Pancreas (tissue), 10 donors: ENCODE results near the gene NFIC. TPM values are rescaled to one million over a fixed set of nuclear protein-coding genes. Genes with fewer than 3 reads are reported as not detected.

ENCODE experiments used
- ATAC-seq, 4 donors: fragments of 200-7000 bp; cut with Tn5 transposase; one replicate each; pipeline versions ENCODE4 v1.8.0 to v1.9.1; 2020; ENCODE audit warnings: mild to moderate bottlenecking in 4 of 4, moderate library complexity in 4 of 4
- DNase-seq, 6 donors: peaks; one replicate each; pipeline ENCODE4 v3.0.0-alpha.2; 2020
- FAIRE-seq: peaks from 2 replicates; lab custom pipeline; 2012; peaks lifted over from hg19 to GRCh38; lab: Jason Lieb, UNC
- H3K27ac ChIP-seq, 4 donors: fragments of 200-600 bp; sonication (generic); 1 replicate in 3 of 4; 2 replicates in 1 of 4; pipeline versions ENCODE4 v1.5.0 to v1.8.0; 2020
- H3K27me3 ChIP-seq, 4 donors: fragments of 200-600 bp; one replicate each; pipeline ENCODE4 v1.8.0; 2021
- H3K36me3 ChIP-seq, 3 donors: fragments of 200-600 bp; sonication (generic) in 1 of 3; one replicate each; pipeline versions ENCODE4 v1.5.0 to v1.8.0; 2020 to 2021
- H3K4me1 ChIP-seq, 3 donors: fragments of 200-600 bp; one replicate each; pipeline ENCODE4 v1.8.0; 2021
- H3K4me3 ChIP-seq, 4 donors: fragments of 200-600 bp; sonication (generic) in 2 of 4; one replicate each; pipeline versions ENCODE4 v1.5.0 to v1.8.0; 2020 to 2021
- H3K9me3 ChIP-seq, 4 donors: fragments of 200-600 bp; one replicate each; pipeline ENCODE4 v1.8.0; 2021
- WGBS, 2 donors: extraction: QIAGEN DNeasy Blood & Tissue Kit; methylation state at CpG; one replicate each; pipeline ENCODE4 v1.1.7; 2013; 5-methylcytosine and 5-hydroxymethylcytosine counted together
- intact Hi-C, 3 donors: fragments of 100-400 bp; cut with DNase I; formaldehyde crosslinking; loops; one replicate each; pipeline versions ENCODE4 v1.11.1 to v1.14.2; 2022
- polyA plus RNA-seq, 2 donors: library from polyadenylated mRNA; stranded (reverse); fragments of 200-250 nt; gene quantifications; one replicate each; pipeline ENCODE4 v1.2.3, GENCODE V29; 2013
- total RNA-seq, 6 donors: library from RNA; stranded (reverse); fragmentation: NEBNext Ultra II Directional in 4 of 6; extraction: Animal tissue kit (Norgen Biotek cat#: 25700) in 4 of 6; gene quantifications; one replicate each; pipeline versions ENCODE4 v1.2.1 to v1.2.4, GENCODE V29; 2021 to 2023
- TF ChIP-seq, protein P1 (sequence below), 4 donors: fragments of 200-600 bp; sonication (generic) in 3 of 4; IDR thresholded peaks; one replicate each; pipeline versions ENCODE4 v1.5.0 to v1.8.0; 2021; ENCODE audit warnings: antibody characterized with exemption in 4 of 4
- donor health status: healthy with polysubstance abuse.
- donor health status: DM: no; HTN: no; CAD: no; lungs with moderate emphysema.
- donor health status: DM: no; HTN: no; CAD: no.
- donor health status: control.
- donor health status: control.
- donor health status: Bipolar disorder and iron deficiency.
- donor health status: DM: yes; HTN: yes; CAD: no.
- donor health status: DM: no; HTN: no; CAD: no.
- donor health status: DM: no; HTN: no; CAD: no.
- donor health status: DM: yes; HTN: yes; CAD: no.

Gene NFIC
- total and polyA plus RNA-seq, 8 donors = 21.3 to 203 (median 115) TPM

GRCh38 chr19:3383121-3383722, 16.8 kb downstream of the NFIC start:
- no peak for ATAC-seq
- DNase-seq = no peak
- intact Hi-C loops = no loop called here
- Histone ChIP-seq H3K27me3 (no peaks in the 10 kb centered on the region), H3K36me3 (peaks cover 0 to 25% (median 12%) of the 10 kb centered on the region in 3 donors), H3K27ac (peak overlapping the region in 1 of 4 donors; percentile 13), H3K4me3 (no peak overlapping the region), H3K9me3 (no peaks in the 10 kb centered on the region), H3K4me1 (peaks cover 30 to 57% (median 42%) of the 10 kb centered on the region in 3 donors)
- TF ChIP-seq, protein P1, sequence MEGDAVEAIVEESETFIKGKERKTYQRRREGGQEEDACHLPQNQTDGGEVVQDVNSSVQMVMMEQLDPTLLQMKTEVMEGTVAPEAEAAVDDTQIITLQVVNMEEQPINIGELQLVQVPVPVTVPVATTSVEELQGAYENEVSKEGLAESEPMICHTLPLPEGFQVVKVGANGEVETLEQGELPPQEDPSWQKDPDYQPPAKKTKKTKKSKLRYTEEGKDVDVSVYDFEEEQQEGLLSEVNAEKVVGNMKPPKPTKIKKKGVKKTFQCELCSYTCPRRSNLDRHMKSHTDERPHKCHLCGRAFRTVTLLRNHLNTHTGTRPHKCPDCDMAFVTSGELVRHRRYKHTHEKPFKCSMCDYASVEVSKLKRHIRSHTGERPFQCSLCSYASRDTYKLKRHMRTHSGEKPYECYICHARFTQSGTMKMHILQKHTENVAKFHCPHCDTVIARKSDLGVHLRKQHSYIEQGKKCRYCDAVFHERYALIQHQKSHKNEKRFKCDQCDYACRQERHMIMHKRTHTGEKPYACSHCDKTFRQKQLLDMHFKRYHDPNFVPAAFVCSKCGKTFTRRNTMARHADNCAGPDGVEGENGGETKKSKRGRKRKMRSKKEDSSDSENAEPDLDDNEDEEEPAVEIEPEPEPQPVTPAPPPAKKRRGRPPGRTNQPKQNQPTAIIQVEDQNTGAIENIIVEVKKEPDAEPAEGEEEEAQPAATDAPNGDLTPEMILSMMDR (IDR thresholded peaks at IDR 0.05) = no peak
- WGBS, 2 donors = 65 to 76% methylated on average over 13 of the region's 13 CpGs
- FAIRE-seq = no peak

- no peak for FAIRE-seq
- peak overlapping the region in 3 of 4 donors; percentile 77 to 90 (median 85) for H3K27ac ChIP-seq
- H3K27me3 ChIP-seq = no peaks in the 10 kb centered on the region
- no peaks in the 10 kb centered on the region for H3K9me3 ChIP-seq
- no peak overlapping the region for H3K4me3 ChIP-seq
- peak in 2 of 4 donors; percentile 1 to 2 for ATAC-seq
- DNase-seq = peak in 1 of 6 donors; percentile 65
- TF ChIP-seq, protein P1 (IDR thresholded peaks at IDR 0.05) = no peak
- intact Hi-C loops = no loop called here
- WGBS, 2 donors = 63 to 66% methylated on average over 25 of the region's 25 CpGs
- H3K4me1 ChIP-seq = peaks cover 43 to 77% (median 56%) of the 10 kb centered on the region in 3 donors
- H3K36me3 ChIP-seq = peaks cover 0 to 22% (median 9%) of the 10 kb centered on the region in 3 donors
Measured at GRCh38 chr19:3386447-3387234, 20.3 kb downstream of the NFIC start.

DNA sequence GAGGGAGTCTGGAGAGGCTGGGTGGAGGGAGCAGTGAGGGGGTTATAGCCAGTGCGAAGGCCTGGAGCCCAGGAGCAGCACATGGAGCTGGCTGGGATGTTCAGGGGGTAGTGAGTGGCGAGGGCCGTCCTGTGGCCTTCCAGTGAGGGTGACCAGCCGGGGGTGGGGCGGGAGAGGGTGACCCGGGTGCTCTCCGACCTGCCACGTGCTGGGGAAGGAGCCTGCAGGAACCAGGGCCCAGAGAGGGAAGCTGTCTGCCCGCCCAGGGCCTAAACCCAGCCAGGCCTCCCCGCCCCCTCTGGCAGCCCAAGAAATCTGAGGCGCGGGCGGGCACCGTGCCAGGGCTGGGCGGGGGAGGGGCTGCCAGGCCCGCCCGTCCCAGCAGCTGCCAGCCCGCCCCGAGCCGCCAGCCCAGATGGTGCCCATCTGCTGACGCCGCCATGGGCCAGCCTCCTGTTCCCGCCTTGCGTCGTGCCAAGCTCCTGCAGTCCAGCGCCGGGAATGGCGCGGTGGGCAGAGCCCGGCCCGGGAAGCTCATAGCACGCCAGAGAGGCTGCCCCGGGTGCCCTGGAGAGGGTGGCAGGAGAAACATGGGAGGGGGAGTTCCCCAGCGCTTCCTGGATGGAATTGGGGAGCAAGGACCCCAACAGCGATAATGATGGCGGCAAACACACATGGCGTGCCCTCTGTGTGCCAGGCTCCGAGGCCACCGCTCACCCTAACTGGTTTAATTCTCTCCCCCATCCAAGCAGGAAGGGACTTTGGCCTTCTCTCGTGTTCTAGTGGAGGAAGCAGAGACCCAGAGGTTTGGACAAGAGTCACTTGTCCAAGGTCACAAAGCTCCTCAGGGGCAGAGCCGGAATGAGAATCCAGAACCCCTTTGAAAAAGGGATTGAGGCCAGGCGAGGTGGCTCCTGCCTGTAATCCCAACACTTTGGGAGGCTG, 21.5 kb downstream of the NFIC start:
- FAIRE-seq (no peak), DNase-seq (peak; percentile 93 to 99 (median 97)), ATAC-seq (peak; percentile 77 to 87 (median 82))
- Histone ChIP-seq H3K27me3 (no peaks in the 10 kb centered on the region), H3K36me3 (peaks cover 0 to 9% (median 0%) of the 10 kb centered on the region in 3 donors), H3K27ac (peak overlapping the region; percentile 77 to 90 (median 84)), H3K4me3 (peak overlapping the region in 1 of 4 donors; percentile 15), H3K9me3 (no peaks in the 10 kb centered on the region), H3K4me1 (peaks cover 43 to 72% (median 47%) of the 10 kb centered on the region in 3 donors)
- intact Hi-C loops = no loop called here
- WGBS, 2 donors = 12 to 13% methylated on average over 39 to 42 of the region's 42 CpGs
- TF ChIP-seq, protein P1 (IDR thresholded peaks at IDR 0.05) = no peak

DNA sequence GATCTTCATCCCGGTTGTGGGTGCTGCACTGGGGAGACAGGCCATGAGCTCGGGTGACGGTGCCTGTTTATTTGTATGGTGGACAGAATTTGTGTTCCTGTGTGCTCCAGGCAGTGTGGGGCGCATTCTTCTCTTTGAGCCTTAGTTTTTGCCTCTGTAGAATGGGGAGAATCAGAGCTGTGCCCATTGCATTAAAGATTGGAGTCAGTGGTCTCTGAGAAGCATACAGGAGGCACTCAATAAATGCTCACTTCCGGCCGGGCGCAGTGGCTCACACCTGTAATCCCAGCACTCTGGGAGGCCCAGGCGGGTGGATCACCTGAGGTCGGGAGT, 23.0 kb downstream of the NFIC start:
- no peak overlapping the region for H3K4me3 ChIP-seq
- peak overlapping the region; percentile 1 to 90 (median 81) for H3K27ac ChIP-seq
- 70 to 74% methylated on average over 9 of the region's 9 CpGs for WGBS, 2 donors
- peaks cover 39 to 57% (median 43%) of the 10 kb centered on the region in 3 donors for H3K4me1 ChIP-seq
- H3K36me3 ChIP-seq = no peaks in the 10 kb centered on the region
- no peak for ATAC-seq
- intact Hi-C loops = no loop called here
- no peaks in the 10 kb centered on the region for H3K27me3 ChIP-seq
- TF ChIP-seq, protein P1 (IDR thresholded peaks at IDR 0.05) = no peak
- H3K9me3 ChIP-seq = no peaks in the 10 kb centered on the region
- no peak for DNase-seq
- no peak for FAIRE-seq
